Measurements from ENCODE around the gene CAMK2N1. TPM values are rescaled to one million over a fixed set of nuclear protein-coding genes. Genes with fewer than 3 reads are reported as not detected.

The CAMK2N1 gene
- polyA plus RNA-seq, 3 donors, result not detected

GRCh38 chr1:20487236-20487590 lies 1.2 kb upstream of the CAMK2N1 start:
- no peak for TF ChIP-seq CTCF (IDR thresholded peaks at IDR 0.05)
- Histone ChIP-seq H3K9ac (ENCODE audit: insufficient read depth, low read length, poor library complexity, severe bottlenecking) (no peak overlapping the region), H4K20me1 (ENCODE audit: insufficient read depth, low read length) (no peaks in the 10 kb centered on the region), H3K4me1 (ENCODE audit: control insufficient read depth in 1 of 2, insufficient read depth in 2 of 2, low read length in 2 of 2) (peaks cover 0 to 5% of the 10 kb centered on the region in 2 donors), H3K36me3 (replicated peaks in 1 of 2; ENCODE audit: control insufficient read depth in 1 of 2, insufficient read depth in 2 of 2, low read length in 2 of 2) (no peaks in the 10 kb centered on the region), H3K4me2 (replicated peaks; ENCODE audit: extremely low read depth, low read length, poor library complexity, severe bottlenecking) (no peak overlapping the region), H3K27me3 (ENCODE audit: control insufficient read depth in 2 of 2, insufficient read depth in 2 of 2, low read length in 2 of 2) (peaks cover 46 to 79% of the 10 kb centered on the region in 2 donors), H3K27ac (ENCODE audit: low read depth in 1 of 2, low read length in 2 of 2) (no peak overlapping the region), H3K79me2 (ENCODE audit: insufficient read depth, low read length) (no peaks in the 10 kb centered on the region), H2AFZ (ENCODE audit: insufficient read depth, low read depth, low read length, poor library complexity, severe bottlenecking) (no peak overlapping the region), H3K4me3 (replicated peaks in 1 of 3; ENCODE audit: low read depth in 2 of 3, low read length in 3 of 3) (no peak overlapping the region), H3K9me3 (replicated peaks in 1 of 2; ENCODE audit: control insufficient read depth in 1 of 2, insufficient read depth in 1 of 2, low read length in 2 of 2) (peaks cover 0 to 21% of the 10 kb centered on the region in 2 donors)
- Mint-ChIP-seq H3K9me3 (peaks cover 0 to 15% (median 5%) of the 10 kb centered on the region in 7 donors), H3K27me3 (ENCODE audit: low read depth in 3 of 3) (peaks cover 66 to 91% (median 71%) of the 10 kb centered on the region in 3 donors), H3K4me1 (peaks cover 5% of the 10 kb centered on the region), H3K36me3 (peaks cover 0 to 2% of the 10 kb centered on the region in 2 donors), H3K4me3 (peak overlapping the region in 1 of 2 donors; percentile 83), H3K27ac (no peak overlapping the region)
- intact Hi-C loops (cut with micrococcal nuclease), result loop anchor here in 1 of 2 donors (10.0 kb wide), 1 partner anchor 562 kb away; the partner anchor contains the start of gene PLA2G2E
- DNase-seq, result no peak
- WGBS (ENCODE audit: insufficient coverage), result 0% methylated on average over 2 of the region's 4 CpGs

DNA sequence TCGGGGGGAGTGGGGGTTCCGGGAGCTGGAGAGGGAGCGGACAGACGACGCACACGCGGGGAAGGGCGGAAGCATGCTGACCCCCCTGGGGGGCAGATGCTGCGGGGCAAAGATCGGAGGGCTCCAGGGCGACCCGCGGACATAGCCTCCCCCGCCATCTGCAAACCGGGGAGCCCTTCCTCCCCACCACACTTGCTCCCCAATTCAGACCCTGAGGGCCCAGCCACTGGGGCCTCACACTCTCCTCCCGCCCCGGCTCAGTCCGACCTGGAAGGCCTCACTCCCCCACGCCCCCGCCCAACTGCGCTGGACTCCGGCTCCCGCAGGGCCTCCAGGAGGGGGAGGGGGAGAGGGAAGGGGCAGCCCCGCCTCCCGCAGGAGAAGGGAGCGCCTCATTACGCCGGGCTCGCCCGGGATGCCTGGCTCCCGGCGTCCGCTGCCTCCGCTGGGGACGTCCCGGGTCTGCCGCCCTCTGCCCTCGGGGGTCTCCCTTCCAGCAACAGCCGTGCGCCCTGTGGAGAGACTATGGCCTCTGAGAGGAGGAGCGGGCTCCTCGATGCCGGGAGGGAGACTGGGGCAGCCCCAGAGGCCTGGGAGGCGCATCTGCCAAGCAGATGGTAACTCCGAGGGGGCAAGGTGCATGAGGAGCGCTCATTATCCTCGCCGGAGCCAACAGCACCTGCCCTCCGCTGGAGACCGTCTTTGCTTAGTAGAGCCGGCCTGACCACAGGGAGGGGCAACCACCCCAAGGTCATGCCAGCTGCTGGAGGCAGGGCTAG lies 636 bp upstream of the CAMK2N1 start:
- peaks cover 0 to 15% (median 5%) of the 10 kb centered on the region in 7 donors for H3K9me3 Mint-ChIP-seq
- H3K9ac ChIP-seq (ENCODE audit: insufficient read depth, low read length, poor library complexity, severe bottlenecking), result no peak overlapping the region
- peak overlapping the region; percentile 26 for H3K4me2 ChIP-seq (replicated peaks; ENCODE audit: extremely low read depth, low read length, poor library complexity, severe bottlenecking)
- intact Hi-C loops (cut with micrococcal nuclease), result loop anchor here in 1 of 2 donors (10.0 kb wide), 1 partner anchor 562 kb away; the partner anchor contains the start of gene PLA2G2E
- no peak for TF ChIP-seq CTCF (IDR thresholded peaks at IDR 0.05)
- no peak for DNase-seq
- no peaks in the 10 kb centered on the region for H3K79me2 ChIP-seq (ENCODE audit: insufficient read depth, low read length)
- peak overlapping the region; percentile 24 to 83 for H3K4me3 Mint-ChIP-seq
- peaks cover 72 to 92% (median 76%) of the 10 kb centered on the region in 3 donors for H3K27me3 Mint-ChIP-seq (ENCODE audit: low read depth in 3 of 3)
- H3K27ac Mint-ChIP-seq, result no peak overlapping the region
- H4K20me1 ChIP-seq (ENCODE audit: insufficient read depth, low read length), result no peaks in the 10 kb centered on the region
- H3K36me3 ChIP-seq (replicated peaks in 1 of 2; ENCODE audit: control insufficient read depth in 1 of 2, insufficient read depth in 2 of 2, low read length in 2 of 2), result no peaks in the 10 kb centered on the region
- no peak overlapping the region for H3K4me3 ChIP-seq (replicated peaks in 1 of 3; ENCODE audit: low read depth in 2 of 3, low read length in 3 of 3)
- peaks cover 50 to 82% of the 10 kb centered on the region in 2 donors for H3K27me3 ChIP-seq (ENCODE audit: control insufficient read depth in 2 of 2, insufficient read depth in 2 of 2, low read length in 2 of 2)
- peaks cover 5% of the 10 kb centered on the region for H3K4me1 Mint-ChIP-seq
- WGBS (ENCODE audit: insufficient coverage), result 4% methylated on average over 38 of the region's 51 CpGs
- no peak overlapping the region for H2AFZ ChIP-seq (ENCODE audit: insufficient read depth, low read depth, low read length, poor library complexity, severe bottlenecking)
- H3K36me3 Mint-ChIP-seq, result peaks cover 0 to 2% of the 10 kb centered on the region in 2 donors
- peaks cover 0 to 5% of the 10 kb centered on the region in 2 donors for H3K4me1 ChIP-seq (ENCODE audit: control insufficient read depth in 1 of 2, insufficient read depth in 2 of 2, low read length in 2 of 2)
- H3K9me3 ChIP-seq (replicated peaks in 1 of 2; ENCODE audit: control insufficient read depth in 1 of 2, insufficient read depth in 1 of 2, low read length in 2 of 2), result peaks cover 0 to 21% of the 10 kb centered on the region in 2 donors
- no peak overlapping the region for H3K27ac ChIP-seq (ENCODE audit: low read depth in 1 of 2, low read length in 2 of 2)

Measured in CD14-positive monocyte (primary cell).